ENCODE measurements around the gene TBC1D1. TPM values are rescaled to one million over a fixed set of nuclear protein-coding genes. Genes with fewer than 3 reads are reported as not detected.
A peak's percentile ranks its signal among the peaks of the same experiment; 100 is the strongest.
"Not testable (repeated sequence)": the region's sequence is repeated elsewhere in the genome, so short reads cannot be mapped to it uniquely, and the experiment has no call there.

The TBC1D1 gene
- total RNA-seq, 1 experiment from 2014 or later = 130 TPM

DNA sequence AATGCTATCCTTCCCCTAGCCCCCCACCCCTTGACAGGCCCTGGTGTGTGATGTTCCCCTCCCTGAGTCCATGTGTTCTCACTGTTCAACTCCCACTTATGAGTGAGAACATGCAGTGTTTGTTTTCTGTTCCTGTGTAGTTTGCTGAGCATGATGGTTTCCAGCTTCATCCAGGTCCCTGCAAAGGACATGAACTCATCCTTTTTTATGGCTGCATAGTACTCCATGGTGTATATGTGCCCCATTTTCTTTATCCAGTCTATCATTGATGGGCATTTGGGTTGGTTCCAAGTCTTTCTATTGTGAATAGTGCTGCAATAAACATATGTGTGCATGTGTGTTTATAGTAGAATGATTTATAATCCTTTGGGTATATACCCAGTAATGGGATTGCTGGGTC is 32.2 kb downstream of the TBC1D1 start:
- not testable (repeated sequence) for DNase-seq (ENCODE audit: low read depth)

DNA sequence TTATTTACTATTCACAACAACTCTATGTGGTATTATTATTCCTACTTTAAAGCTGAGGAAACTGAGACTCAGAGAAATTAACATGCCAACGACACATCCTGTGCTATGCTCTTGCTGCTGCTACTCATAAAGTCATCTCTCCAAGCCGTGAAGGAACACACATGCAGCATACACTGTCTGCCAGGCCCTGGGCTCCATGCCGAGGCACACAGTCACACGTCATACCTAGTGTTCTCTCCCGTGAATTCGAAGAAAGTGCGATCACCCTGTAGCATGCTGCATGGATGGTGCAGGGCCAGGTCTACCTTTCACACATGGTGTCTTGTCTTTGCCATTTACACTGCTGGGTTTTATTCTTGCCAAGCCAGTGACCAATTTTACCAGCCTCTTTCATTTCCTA is 34.1 kb downstream of the TBC1D1 start:
- DNase-seq (ENCODE audit: low read depth) = no peak

DNA sequence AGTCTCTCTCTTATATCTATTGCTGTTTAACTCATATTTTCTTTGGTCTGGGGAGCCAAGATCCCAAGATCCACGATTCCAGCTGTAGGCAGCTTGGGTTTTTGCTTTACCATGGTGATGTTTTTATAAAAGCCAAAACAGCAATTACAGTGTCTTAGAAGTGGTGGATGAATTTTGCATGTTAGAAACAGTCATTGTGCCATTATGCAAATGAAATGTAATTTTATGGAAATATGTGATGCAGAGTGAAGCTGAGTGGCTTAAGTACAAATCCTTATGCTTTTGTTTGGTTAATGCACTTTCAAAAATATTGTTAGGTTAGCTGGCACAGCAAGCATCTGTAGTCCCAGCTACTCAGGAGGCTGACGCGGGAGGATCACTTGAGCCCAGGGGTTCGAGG is 36.5 kb downstream of the TBC1D1 start:
- DNase-seq (ENCODE audit: low read depth) = no peak

DNA sequence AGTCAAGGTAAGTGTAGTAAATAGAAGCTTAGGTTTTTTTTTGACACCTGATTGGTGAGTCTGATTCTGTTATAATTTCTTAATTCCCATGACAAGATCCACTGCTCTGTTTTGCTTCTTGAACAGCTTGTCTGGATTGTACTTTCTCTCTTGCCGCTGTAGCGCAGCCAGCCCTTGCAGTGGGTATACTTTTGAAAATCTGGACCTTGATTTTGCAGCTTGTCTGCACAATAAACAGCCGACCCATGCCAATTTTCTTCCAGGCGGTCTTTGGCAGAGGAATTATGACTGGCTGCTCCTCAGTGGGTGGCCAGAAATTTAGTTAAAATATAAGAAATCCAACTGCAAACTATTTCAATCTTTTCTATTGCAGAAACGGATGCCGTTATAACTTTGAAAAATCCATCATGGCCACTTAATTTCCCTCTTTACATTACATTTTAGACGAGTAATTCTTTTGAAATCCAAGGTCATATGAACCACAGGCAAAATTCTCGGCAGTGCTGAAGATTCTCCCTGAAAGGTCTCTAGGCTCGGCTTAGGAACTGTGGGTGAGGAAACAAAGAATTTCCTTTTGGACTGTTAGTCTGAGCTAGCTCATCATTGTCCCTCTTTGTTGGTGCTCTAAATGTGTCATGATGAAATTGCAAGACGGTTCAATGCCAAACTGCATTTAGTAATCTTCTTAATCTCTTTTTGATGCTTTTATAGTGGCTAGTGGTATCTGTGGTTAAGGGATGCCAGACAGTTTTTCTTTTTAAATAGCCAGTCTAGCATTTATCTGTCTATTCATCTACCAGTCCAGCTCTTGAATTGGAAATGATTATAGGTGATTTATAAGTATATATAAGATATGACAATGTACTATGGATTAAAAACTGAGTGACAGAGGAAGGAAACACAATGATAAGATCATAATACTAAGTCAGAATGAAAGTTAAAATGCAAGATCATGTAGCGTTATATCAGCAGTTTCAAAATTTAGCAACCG is 37.8 kb downstream of the TBC1D1 start:
- peak; percentile 73 for DNase-seq (ENCODE audit: low read depth)

DNA sequence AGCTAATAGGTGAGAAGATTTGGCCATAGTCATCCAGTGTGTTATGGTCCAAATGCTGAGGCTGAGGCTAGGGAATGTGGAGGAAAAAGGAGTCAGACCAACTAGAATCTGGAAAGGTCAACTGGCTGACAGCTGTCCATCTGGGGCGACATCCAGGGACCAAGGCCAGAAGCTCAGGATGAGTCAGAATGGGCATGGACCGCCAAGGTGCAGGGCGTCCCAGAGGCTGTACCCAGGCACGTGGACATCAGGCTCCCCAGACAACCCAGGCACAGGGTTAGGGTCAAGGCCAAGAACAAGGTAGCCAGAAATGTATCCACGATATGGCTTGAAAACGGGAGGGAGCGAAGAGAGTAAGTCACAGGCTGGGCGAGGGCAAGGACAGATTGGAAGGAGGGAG is 43.2 kb downstream of the TBC1D1 start:
- DNase-seq (ENCODE audit: low read depth) = no peak

DNA sequence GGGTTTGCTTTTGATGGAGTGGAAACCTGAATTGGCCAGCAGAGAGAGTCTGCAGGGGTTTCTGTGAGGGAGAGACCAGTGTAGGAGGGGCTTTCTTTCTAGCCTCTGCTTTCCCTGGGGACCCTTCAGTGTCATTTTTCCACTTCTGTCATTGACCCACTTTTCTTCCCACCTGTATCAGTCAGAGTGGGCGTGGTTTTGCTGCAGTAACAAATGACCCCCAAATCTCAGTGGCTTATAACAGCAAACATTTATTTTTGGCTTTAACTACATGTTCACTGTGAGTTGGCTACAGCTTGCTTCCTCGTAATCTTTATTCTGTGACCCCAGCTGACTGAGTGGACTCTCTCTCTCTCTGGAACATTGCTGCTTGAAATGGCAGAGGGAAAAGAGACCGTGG is 43.7 kb downstream of the TBC1D1 start:
- DNase-seq (ENCODE audit: low read depth) = no peak

DNA sequence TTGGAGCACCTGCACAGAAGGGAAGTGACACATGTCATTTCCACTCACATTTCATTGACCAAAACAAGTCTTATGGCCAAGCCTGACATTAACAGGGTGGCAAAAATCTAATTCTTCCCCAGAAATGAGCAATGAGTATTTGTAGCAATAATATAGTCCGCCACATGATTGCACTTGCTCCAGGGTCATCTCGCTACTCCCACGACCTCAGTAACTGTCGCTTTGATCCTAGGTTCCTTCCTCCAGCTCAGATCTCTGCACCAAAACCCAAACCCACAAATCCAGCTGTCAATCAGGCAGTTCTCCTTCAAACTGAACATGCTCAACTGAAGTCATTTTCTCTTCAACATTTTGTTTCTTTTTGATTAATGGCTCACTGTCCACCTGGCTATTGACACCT is 44.1 kb downstream of the TBC1D1 start:
- DNase-seq (ENCODE audit: low read depth) = no peak

DNA sequence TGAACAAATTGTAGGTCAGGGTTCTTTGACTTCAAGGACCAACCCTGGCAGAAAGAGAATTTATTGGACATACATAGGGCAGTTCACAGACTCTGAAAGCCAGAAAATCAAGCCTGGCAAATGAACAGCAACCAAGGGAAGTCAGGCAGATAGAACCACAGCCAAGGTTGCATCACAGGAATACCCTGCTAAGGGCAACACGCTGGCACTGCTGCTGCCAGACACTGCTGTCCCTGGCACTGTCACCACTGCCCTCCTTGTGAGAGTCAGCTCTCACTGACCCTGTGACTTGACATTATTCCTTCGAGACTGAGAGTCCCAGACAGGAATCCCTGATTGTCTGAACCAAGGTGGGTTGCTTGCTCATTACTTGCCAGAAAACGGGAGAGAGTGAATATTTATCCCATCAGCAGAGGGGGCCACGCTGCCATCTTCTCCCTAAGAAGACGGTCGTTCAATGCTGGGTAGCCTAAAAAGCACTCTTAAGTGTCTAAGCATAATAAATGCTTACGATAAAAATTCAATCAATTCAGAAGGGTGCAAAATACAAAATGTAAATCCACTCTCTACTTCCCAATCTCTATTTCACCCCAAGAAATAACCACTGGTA is 46.1 kb downstream of the TBC1D1 start:
- DNase-seq (ENCODE audit: low read depth) = no peak

DNA sequence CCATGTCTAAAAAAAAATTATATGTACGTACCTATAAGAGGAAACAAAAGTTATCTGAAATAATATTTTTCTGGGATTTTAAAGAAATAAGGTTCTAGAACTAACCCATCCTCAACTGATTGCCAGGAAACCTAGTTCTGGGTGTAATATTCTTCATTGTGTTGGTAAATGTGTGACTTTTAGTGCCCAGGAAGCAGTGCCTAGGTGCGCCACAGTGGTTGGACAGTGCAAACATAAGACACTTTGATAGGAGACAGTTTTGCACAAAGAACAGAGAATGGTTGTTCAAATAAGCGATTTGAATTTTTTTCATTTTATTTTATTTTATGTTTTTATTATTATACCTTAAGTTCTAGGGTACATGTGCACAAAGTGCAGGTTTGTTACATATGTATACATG is 47.3 kb downstream of the TBC1D1 start:
- no peak for DNase-seq (ENCODE audit: low read depth)

DNA sequence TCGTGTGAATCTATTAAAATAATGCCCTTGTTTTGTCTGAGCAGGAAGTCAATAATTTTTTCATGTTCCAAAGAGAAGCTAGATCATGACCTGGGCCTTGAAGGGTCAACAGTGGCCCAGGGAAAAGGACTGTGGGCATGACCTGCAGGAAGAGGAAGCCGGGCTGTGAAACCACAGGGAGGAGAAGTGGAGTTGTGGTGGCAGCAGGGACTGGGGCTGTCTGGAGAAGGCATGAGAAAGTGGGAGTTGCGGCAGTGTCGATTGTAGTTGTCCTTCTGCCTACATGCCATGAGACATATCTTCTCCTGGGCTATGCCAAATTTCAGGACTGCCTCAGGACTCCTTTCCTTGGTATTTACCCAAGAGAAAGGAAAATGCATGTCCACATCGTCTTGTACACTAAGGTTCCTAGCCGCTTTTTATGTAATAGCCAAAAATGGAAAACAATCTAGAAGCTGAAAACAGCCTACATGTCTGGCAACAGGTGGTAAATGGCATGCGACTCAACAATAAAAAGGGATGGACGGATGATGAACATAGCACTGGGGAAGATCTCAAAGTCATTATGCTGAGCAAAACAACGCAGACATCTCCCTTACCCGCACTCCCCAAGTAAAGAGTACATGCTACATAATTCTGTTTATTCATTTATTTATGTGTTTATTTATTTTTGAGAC is 55.8 kb downstream of the TBC1D1 start:
- DNase-seq (ENCODE audit: low read depth) = no peak

DNA sequence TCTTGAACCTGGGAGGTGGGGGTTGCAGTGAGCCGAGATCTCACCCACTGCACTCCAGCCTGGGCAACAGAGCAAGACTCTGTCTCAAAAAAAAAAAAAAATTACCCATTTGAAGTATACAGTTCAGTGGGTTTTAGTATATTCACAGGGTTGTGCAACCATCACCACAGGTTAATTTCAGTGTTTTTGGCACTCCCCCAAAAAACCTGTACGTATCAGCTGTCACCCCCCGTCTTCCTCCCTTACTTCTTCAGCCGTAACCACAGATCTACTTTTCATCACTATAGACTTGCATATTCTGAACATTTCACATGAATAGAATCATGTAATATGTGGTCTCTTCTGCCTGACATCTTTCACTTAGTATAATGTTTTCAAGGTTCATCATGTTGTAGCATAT is 57.7 kb downstream of the TBC1D1 start:
- DNase-seq (ENCODE audit: low read depth) = no peak

DNA sequence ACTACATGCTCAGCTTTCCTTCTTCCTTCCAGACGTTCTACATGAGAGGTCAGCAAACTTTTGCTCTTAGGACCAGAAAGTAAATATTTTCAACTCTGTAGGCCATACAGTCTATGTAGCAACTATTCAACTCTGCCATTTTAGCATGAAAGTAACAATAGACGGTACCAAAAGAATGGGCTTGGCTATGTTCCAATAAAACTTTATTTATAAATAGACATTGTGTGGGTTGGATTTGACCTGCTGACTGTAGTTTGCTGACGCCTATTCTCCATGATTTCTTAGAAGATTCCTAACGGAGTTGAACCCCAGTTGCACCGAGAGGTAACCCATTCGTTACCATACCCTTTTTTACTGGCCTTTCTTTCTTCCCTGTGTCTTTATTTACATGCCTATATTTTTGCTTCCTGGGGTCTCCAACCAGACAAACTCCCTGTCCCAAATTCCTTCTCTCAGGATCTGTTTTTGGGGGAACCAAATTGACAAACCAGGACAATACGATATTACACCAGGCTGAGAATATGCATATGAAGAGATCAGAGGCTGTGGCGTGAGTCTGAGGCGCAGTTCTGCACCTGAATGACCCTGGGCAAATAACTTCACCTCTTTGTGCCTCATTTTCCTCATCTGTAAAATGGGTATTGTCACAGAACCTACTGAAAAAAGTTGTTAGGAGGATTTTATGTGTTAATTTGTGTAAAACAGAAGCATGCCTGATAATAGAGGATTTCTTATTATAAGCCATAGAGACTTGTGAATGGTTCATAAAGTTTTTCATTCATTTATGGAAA is 58.9 kb downstream of the TBC1D1 start:
- DNase-seq (ENCODE audit: low read depth) = no peak

DNA sequence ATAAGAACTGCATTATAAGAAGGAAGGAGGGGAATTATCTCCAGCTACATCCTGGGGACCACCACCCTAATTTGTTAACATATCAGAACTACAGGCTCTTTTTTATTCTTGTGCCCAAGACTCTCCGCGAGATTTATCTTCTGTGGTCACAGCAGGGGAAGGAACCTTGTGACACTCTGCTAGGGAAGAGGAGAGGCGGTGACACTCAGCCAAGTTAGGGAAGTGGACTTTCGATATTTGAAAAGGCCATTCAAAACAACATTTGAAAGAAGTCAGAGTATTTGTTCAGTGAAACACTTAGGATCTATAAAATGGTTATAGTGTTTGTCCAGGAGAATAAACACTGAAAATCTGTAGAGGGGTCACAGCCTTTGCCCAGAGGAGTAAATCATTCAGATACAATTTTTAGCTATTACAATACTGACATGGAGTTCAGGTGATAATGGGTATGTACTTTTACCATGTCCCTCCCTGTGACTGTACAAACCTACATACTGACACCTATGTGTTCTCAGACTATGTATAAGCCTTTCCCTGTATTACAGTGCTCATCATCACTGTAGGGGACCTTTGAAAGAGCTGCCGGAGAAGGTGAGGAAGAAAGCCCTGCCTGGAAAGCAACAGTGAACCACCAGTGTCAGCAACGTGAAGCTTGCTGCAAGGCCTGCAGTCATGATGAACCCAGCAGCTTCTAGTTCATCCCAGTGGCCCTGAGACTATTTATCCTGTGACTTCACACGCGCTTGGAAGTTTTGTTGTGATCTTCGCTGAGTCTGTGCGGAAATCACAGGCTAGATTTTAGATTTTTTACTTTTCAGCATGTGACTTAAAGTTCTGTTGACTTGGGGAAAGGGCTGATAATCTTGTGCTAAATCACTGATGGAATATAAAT is 60.8 kb downstream of the TBC1D1 start:
- DNase-seq (ENCODE audit: low read depth) = no peak

DNA sequence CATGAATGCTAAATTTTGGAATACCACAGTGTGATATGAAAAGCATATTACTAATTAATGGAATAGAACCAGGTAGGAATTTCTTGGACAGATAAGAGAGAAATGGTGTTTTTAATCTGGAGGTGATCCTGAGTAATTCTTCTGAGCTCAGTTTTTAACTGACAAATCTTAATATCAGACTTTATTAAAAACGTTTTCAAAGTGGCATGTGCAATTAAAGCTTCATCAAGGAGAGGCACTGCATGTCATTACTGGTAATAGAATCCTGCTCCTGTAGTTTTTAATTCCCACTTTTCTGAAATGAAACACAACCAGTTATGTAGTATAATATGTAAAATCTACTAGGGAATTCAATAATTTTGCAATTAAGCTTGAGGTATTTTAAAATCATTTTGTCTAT is 62.3 kb downstream of the TBC1D1 start:
- no peak for DNase-seq (ENCODE audit: low read depth)

DNA sequence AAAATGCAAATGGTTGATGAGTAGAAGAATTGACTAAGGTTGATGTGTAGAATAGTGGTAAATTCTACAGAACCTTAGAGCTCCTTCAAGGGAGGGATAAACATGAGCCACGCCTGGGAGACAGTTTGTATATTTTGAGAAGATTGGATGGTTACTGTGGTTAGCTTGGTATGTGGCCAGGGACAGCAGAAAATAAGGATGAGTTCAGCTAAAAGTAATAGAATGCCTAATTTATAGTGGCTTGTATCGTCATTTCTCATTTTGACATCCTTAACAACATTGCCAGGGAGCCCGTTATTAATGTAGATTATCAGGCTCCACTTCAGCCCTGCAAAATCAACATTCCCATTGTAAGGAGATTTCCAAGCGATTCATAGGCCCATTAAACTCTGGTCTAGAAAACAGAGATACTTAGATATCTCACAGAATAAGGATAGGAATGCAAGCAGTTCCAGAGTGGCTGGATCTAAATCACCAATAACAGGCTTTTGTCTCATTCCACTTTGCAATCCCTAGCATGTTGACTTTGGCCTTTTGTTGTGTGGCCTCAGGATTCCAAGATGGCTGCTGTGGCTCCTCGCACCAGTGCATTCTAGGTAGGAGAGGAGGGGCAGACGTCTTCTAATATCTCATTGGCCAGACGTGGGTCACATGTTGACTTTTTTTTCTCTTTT is 62.9 kb downstream of the TBC1D1 start:
- peak; percentile 81 for DNase-seq (ENCODE audit: low read depth)

DNA sequence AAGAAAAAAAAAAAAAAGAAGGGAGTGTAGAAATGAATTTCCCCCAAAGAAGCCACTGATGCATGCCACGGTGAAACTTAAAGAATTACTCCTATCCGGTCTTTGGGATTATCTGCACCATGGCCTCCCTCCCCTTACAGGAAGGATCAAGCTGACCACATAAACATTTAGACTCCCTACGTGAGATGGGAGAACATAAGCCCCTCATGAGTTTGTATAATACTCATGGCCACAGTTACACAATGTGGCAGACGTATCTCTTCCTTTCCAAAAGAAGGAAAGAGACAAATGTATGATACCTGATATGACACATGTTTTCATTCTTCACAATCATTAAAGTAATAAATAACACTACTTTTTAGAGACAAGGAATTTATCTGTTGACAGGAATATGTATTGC is 66.1 kb downstream of the TBC1D1 start:
- DNase-seq (ENCODE audit: low read depth) = no peak

DNA sequence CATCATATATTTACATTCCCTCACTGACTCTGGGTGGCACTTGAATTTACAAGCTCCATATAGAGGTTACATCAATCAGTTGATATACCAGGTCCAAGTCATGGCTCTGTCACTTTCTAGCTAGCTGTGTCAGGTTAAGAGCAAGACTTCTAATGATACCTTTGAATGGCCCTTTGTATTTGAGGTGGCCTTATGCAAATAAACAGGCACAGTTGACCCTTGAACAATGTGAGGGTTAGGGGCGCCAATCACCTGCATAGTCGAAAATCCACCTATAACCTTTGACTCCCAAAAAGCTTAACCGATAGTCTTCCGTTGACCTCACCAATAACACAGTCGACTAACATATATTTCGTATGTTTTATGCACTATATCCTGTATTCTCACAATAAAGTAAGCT is 68.0 kb downstream of the TBC1D1 start:
- DNase-seq (ENCODE audit: low read depth) = no peak

DNA sequence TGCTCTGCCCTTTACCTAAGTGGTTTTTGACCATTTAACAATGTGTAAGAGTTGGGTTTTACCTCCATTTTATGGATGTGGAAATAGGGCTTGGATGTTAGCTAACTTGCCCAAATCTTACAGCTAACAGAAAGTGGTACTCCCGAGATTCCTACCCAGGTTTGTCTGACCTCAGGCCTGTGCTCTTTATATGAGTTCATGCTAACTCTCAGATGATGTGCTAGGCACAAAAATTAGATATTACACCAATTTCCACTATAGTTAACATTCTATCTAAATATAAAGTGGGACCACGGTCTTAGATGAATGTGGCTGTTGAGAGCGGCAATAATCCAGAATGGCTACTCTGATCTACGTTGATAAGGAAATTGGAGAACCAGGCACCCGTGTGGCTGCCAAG is 69.2 kb downstream of the TBC1D1 start, which contains the start of gene PTTG2:
TSS of gene PTTG2 (plus strand) at position 301 of the 400 bp plus-strand sequence. CDS start at position 338, 37 bp downstream.
- no peak for DNase-seq (ENCODE audit: low read depth)

DNA sequence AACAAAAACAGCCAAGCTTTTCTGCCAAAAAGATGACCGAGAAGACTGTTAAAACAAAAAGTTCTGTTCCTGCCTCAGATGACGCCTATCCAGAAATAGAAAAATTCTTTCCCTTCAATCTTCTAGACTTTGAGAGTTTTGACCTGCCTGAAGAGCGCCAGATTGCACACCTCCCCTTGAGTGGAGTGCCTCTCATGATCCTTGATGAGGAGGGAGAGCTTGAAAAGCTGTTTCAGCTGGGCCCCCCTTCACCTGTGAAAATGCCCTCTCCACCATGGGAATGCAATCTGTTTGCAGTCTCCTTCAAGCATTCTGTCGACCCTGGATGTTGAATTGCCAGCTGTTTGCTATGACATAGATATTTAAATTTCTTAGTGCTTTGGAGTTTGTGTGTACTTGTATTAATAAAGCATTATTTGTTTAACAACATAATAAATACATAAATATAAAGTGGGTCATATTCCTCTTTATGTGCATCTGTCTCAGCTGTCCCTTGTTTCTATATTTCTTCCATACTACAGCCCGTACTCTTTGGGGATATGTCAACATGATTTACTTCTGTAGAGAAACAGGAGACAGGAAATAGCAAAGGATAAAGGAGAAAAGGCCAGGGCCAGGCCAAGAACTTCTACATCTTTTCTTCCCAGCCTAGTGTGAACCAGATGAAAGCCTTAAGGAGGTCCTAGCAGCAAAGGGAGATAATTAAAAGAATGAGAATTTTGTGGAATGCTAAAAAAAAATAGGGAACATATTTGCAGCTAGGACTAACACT is 70.0 kb downstream of the TBC1D1 start:
- no peak for DNase-seq (ENCODE audit: low read depth)

Measured in M059J (cell line).